Measurements from ENCODE around the gene MED12.
A peak's percentile ranks its signal among the peaks of the same experiment; 100 is the strongest.
"Not testable (repeated sequence)": the region's sequence is repeated elsewhere in the genome, so short reads cannot be mapped to it uniquely, and the experiment has no call there.

MED12 gene

GRCh38 chrX:71160475-71160874 is 42.1 kb downstream of the MED12 start:
- no peak for DNase-seq (ENCODE audit: low read depth in 1 of 2, low spot score in 1 of 2)

- DNase-seq (ENCODE audit: low read depth in 1 of 2, low spot score in 1 of 2): no peak
Measured at GRCh38 chrX:71162981-71163380, 44.6 kb downstream of the MED12 start.

DNA sequence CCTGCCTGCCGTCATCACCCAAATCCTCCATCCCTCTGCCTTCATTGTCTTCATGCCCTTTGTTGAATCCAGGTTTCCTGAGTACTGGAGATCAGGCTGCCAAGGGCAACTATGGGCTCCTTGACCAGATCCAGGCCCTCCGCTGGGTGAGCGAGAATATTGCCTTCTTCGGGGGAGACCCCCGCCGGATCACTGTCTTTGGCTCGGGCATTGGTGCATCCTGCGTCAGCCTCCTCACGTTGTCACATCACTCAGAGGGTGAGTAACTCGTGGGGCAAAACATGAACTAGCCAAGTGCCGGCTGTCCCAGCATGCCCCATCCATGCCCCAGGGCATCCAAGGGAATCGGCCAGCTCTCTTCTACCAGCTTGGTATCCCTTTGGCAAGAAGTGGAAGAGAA is 45.7 kb downstream of the MED12 start:
- no peak for DNase-seq (ENCODE audit: low read depth in 1 of 2, low spot score in 1 of 2)

- DNase-seq (ENCODE audit: low read depth in 1 of 2, low spot score in 1 of 2): no peak
Measured at GRCh38 chrX:71166461-71166860, 48.1 kb downstream of the MED12 start.

- DNase-seq (ENCODE audit: low read depth in 1 of 2, low spot score in 1 of 2): no peak
Measured at GRCh38 chrX:71167031-71167781, 48.8 kb downstream of the MED12 start.

DNA sequence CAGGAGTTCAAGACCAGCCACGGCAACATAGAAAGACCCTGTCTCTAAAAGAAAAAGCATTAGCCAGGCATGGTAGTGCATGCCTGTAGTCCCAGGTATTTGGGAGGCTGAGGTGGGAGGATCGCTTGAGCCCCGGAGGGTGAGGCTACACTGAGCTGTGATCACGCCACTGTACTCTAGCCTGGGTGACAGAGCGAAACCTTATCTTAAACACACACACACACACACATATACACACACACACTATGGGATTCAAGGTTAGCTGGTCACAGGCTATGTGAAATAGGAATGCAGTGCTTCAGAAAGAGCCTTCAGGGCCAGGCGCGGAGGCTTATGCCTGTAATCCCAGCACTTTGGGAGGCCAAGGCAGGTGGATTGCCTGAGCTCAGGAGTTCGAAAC is 49.7 kb downstream of the MED12 start:
- no peak for DNase-seq (ENCODE audit: low read depth in 1 of 2, low spot score in 1 of 2)

DNA sequence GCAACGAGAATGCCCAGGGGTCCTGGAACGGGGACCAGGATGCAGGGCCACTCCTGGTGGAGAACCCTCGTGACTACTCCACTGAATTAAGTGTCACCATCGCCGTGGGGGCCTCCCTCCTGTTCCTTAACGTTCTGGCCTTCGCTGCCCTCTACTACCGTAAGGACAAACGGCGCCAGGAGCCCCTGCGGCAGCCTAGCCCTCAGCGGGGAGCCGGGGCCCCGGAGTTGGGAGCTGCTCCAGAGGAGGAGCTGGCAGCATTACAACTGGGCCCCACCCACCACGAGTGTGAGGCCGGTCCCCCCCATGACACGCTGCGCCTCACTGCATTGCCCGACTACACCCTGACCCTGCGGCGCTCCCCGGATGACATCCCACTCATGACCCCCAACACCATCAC is 51.2 kb downstream of the MED12 start:
- no peak for DNase-seq (ENCODE audit: low read depth in 1 of 2, low spot score in 1 of 2)

GRCh38 chrX:71170660-71171059 is 52.3 kb downstream of the MED12 start:
- no peak for DNase-seq (ENCODE audit: low read depth in 1 of 2, low spot score in 1 of 2)

- DNase-seq (ENCODE audit: low read depth in 1 of 2, low spot score in 1 of 2): no peak
Measured at GRCh38 chrX:71171110-71171801, 52.9 kb downstream of the MED12 start.

DNA sequence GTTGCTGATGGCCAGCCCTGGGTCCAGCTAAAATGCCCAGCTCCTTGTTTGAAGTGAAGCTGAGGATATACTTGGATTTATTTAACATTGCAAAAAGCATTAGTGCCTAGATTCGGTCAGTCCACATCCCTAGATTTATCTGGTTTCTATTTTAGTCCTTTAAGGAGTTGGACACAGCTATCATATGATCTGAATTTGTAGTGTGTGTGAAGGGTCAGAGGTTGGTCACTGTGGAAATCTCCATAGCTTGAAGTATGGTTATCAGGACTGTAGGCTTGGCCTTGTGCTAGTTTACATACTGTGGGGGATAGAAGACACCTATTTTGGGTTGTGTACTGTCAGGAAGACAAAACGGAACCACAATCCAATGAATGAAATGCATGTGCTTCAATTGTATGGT is 55.0 kb downstream of the MED12 start:
- no peak for DNase-seq (ENCODE audit: low read depth in 1 of 2, low spot score in 1 of 2)

- no peak for DNase-seq (ENCODE audit: low read depth in 1 of 2, low spot score in 1 of 2)
Measured at GRCh38 chrX:71174795-71175194, 56.4 kb downstream of the MED12 start.

GRCh38 chrX:71175531-71175930 is 57.1 kb downstream of the MED12 start:
- DNase-seq (ENCODE audit: low read depth in 1 of 2, low spot score in 1 of 2): no peak

DNA sequence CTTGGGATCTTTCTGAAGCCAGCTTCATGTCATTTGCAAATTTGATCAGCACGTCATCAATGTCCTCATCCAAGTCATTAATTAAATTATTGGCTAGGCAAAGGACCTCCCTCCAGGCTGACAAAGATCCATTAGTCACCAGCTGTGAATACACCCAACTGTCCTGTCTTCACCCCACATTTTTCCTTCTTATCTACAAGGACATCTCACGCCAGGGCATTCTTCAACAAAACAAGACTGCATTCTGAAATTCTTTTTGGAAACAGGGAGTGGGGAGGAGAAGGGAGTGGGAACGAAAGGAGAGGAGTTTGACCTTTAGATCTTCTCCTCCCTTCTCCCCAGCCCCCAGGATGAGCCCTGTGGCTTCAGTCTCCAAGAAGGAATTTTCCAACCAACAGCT is 58.9 kb downstream of the MED12 start:
- no peak for DNase-seq (ENCODE audit: low read depth in 1 of 2, low spot score in 1 of 2)

DNA sequence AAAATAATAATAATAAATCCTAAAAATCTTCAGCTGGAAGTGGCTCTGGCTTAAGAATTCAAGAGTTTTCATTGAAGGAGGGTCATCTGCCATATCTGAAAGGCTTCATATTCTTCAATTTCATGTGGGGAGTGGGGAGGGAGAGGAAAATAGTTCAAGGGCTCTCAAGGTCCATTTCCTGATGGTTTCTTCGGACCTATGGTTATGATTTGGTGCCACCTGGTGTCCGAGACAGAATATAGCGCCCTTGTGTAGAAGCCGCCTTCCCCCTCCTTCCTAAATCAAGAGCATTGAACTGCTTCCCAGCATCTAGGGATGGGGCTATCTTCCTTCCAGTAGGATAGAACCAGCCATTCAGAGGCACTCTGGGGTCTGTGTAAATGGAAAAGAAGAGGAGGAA is 60.5 kb downstream of the MED12 start:
- peak; percentile 3 to 30 for DNase-seq (ENCODE audit: low read depth in 1 of 2, low spot score in 1 of 2)

GRCh38 chrX:71180579-71181265 is 62.3 kb downstream of the MED12 start:
- not testable (repeated sequence) for DNase-seq (ENCODE audit: low read depth in 1 of 2, low spot score in 1 of 2)

GRCh38 chrX:71181558-71181909 is 63.1 kb downstream of the MED12 start:
- DNase-seq (ENCODE audit: low read depth in 1 of 2, low spot score in 1 of 2): peak; percentile 28 to 43

- DNase-seq (ENCODE audit: low read depth in 1 of 2, low spot score in 1 of 2): peak; percentile 33 to 81
Measured at GRCh38 chrX:71181910-71182799, 63.8 kb downstream of the MED12 start.

GRCh38 chrX:71182871-71183270 is 64.5 kb downstream of the MED12 start:
- DNase-seq (ENCODE audit: low read depth in 1 of 2, low spot score in 1 of 2): no peak

GRCh38 chrX:71183341-71183740 is 64.9 kb downstream of the MED12 start:
- DNase-seq (ENCODE audit: low read depth in 1 of 2, low spot score in 1 of 2): no peak

GRCh38 chrX:71184092-71184491 is 65.7 kb downstream of the MED12 start:
- DNase-seq (ENCODE audit: low read depth in 1 of 2, low spot score in 1 of 2): no peak

DNA sequence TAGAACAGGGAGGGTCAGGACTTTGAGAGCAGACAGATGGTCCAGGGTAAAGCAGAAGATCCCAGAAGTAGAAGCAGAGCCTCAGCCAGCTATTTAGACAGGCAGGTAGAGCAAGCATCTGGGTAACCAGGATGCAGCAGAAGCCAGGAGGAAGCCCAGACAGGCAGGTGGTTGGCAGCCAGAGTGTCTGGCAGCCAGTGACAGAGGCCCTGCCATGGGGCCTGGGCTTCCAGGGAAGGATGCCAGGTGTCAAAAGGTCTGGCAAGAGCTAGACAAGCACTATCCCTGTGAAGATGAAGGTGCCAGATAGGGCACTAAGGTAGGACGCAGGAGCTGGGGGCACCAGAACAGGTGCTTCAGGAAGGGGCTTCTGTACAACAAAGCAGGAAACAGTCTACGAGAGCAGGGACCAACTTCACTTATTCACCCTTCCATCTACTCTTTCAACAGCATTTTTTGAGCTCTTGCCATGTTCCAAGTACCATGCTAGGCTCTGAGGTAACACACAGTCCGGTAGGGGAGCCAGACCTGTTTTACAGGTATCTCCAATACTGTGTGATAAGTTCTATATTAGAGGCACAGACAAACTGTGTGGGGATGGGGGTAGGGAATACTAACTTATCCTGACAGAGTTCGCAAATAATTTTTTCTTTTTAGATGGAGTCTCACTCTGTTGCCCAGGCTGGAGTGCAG is 66.6 kb downstream of the MED12 start:
- no peak for DNase-seq (ENCODE audit: low read depth in 1 of 2, low spot score in 1 of 2)

All from activated CD4-positive, alpha-beta T cell treated with anti-CD3 and anti-CD28 coated beads, Interleukin-2, amount 50 U/mL, for 24 hours (primary cell).